Cardiac fibroblast (primary cell): ENCODE data around the gene CLDN9.

ENCODE experiments used
- DNase-seq, 2 donors: peaks; one replicate each; pipeline versions ENCODE4 v3.0.0 to v3.0.0-alpha.2; 2010; ENCODE audit warnings: low read depth in 2 of 2
- H3K4me3 ChIP-seq, 2 donors: replicated peaks in 1 of 2; 1 replicate in 1 of 2; 2 replicates in 1 of 2; pipeline ENCODE4 v1.5.1; 2011; ENCODE audit warnings: low read depth in 2 of 2, low read length in 2 of 2, mild to moderate bottlenecking in 2 of 2, moderate library complexity in 1 of 2
- CTCF ChIP-seq: IDR thresholded peaks from one replicate; pipeline ENCODE4 v1.5.1; 2011; ENCODE audit warnings: low read depth, mild to moderate bottlenecking, low read length, inconsistent platforms

The CLDN9 gene

GRCh38 chr16:3042376-3042775 is 29.7 kb downstream of the CLDN9 start:
- no peak for TF ChIP-seq CTCF
- no peak for DNase-seq
- H3K4me3 ChIP-seq: no peak overlapping the region

GRCh38 chr16:3044708-3045107 is 32.0 kb downstream of the CLDN9 start:
- DNase-seq: no peak
- H3K4me3 ChIP-seq: no peak overlapping the region
- TF ChIP-seq CTCF: no peak

- no peak for TF ChIP-seq CTCF
- DNase-seq: no peak
- H3K4me3 ChIP-seq: peak within 1 kb of the TSS; percentile 44 to 47
These were observed 33.3 kb downstream of the CLDN9 start, which contains the start of gene MMP25 for GRCh38 chr16:3045758-3046640. Gene MMP25 (plus strand): TSS chr16:3046561. CDS start chr16:3046918, 357 bp downstream.

- no peak for DNase-seq
- H3K4me3 ChIP-seq: no peak overlapping the region
- TF ChIP-seq CTCF: no peak
These were observed 34.1 kb downstream of the CLDN9 start for GRCh38 chr16:3046641-3047386.

- H3K4me3 ChIP-seq: no peak overlapping the region
- DNase-seq: no peak
- no peak for TF ChIP-seq CTCF
These were observed 34.6 kb downstream of the CLDN9 start for GRCh38 chr16:3047387-3047720.

- no peak for DNase-seq
- H3K4me3 ChIP-seq: no peak overlapping the region
- TF ChIP-seq CTCF: no peak
These were observed 37.3 kb downstream of the CLDN9 start for GRCh38 chr16:3049921-3050481.
